ENCODE results near the gene DCTPP1. TPM values are rescaled to one million over a fixed set of nuclear protein-coding genes. Genes with fewer than 3 reads are reported as not detected.

The DCTPP1 gene
- total and polyA plus RNA-seq, 9 of the 15 experiments (the other 6 are each of a cell fraction or from before 2014, with no cell fraction given): 45.0 to 132 (median 80.6) TPM

DNA sequence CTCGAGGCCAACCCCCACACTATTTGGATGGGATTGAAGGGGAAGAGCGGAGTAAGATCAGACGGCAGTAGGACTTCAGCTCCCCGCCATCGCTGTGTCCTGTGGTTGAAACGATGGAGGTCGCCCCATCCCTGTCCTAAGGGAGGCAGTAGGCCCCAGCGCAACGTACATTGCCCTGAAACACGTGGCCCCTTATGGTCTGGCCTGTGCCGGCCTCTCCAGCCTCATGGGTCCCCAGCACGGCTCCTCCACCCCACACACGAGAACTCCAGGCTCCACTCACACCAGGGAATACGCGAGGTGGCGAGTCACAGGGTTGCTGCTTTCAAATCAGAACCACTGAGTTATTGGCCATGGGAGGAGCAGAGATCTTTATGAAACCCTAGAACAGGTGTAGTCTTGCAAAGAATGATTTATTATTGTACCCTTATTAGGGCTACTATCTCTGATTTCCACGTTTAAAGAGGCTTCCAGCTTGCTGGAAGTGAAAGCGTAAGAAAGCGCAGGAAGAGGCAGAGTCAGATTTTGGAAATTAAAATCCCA is 669 bp upstream of the DCTPP1 start (continued):
- TF ChIP-seq, protein P1, sequence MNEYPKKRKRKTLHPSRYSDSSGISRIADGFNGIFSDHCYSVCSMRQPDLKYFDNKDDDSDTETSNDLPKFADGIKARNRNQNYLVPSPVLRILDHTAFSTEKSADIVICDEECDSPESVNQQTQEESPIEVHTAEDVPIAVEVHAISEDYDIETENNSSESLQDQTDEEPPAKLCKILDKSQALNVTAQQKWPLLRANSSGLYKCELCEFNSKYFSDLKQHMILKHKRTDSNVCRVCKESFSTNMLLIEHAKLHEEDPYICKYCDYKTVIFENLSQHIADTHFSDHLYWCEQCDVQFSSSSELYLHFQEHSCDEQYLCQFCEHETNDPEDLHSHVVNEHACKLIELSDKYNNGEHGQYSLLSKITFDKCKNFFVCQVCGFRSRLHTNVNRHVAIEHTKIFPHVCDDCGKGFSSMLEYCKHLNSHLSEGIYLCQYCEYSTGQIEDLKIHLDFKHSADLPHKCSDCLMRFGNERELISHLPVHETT (CRISPR knock-in tag; conservative IDR thresholded peaks at IDR 0.05 in 1 of 2, IDR thresholded peaks at IDR 0.05 in 1 of 2): no peak
- TF ChIP-seq EGR1 (conservative IDR thresholded peaks at IDR 0.05) (no peak), HSF4 (CRISPR knock-in tag; IDR thresholded peaks at IDR 0.05; ENCODE audit: borderline replicate concordance) (no peak), PCBP1 (IDR thresholded peaks at IDR 0.05; ENCODE audit: low read depth, low read length, poor library complexity, severe bottlenecking) (no peak), CREM (IDR thresholded peaks at IDR 0.05; ENCODE audit: low read depth) (no peak), NR2C1 (IDR thresholded peaks at IDR 0.05) (peak; percentile 46; the same call in 1 of the 2 replicates), NR2C1 (tag; IDR thresholded peaks at IDR 0.05) (peak; percentile 69), ZNF23 (CRISPR knock-in tag; IDR thresholded peaks at IDR 0.05) (no peak), BACH1 (tag; IDR thresholded peaks at IDR 0.05) (no peak), ZNF263 (CRISPR knock-in tag; IDR thresholded peaks at IDR 0.05; ENCODE audit: borderline replicate concordance) (0 out of 2 replicates have a peak, but pooled peaks have one; percentile 15), RB1 (IDR thresholded peaks at IDR 0.05; ENCODE audit: low read depth) (no peak), TRIM28 (IDR thresholded peaks at IDR 0.05) (peak; percentile 56; the same call in 1 of the 2 replicates), ZNF57 (CRISPR knock-in tag; IDR thresholded peaks at IDR 0.05) (no peak), ZC3H8 (IDR thresholded peaks at IDR 0.05) (no peak), MAZ (CRISPR knock-in tag; conservative IDR thresholded peaks at IDR 0.05 in 1 of 2, IDR thresholded peaks at IDR 0.05 in 1 of 2) (peak; percentile 25 to 45; a peak in 2 of 4 replicates), HIVEP1 (CRISPR knock-in tag; IDR thresholded peaks at IDR 0.05) (no peak), DACH1 (IDR thresholded peaks at IDR 0.05; ENCODE audit: partially characterized antibody) (no peak), CTBP1 (IDR thresholded peaks at IDR 0.05; ENCODE audit: borderline replicate concordance) (peak; percentile 56; the same call in 1 of the 2 replicates), CC2D1A (IDR thresholded peaks at IDR 0.05) (peak; percentile 88), ZNF311 (CRISPR knock-in tag; IDR thresholded peaks at IDR 0.05) (no peak), DNMT1 (IDR thresholded peaks at IDR 0.05) (no peak), FOXK2 (conservative IDR thresholded peaks at IDR 0.05 in 1 of 2, IDR thresholded peaks at IDR 0.05 in 1 of 2; ENCODE audit: low read depth in 2 of 2) (no peak), E2F3 (CRISPR knock-in tag; IDR thresholded peaks at IDR 0.05) (peak; percentile 20; the same call in 1 of the 2 replicates)
- TF ChIP-seq, protein P2, sequence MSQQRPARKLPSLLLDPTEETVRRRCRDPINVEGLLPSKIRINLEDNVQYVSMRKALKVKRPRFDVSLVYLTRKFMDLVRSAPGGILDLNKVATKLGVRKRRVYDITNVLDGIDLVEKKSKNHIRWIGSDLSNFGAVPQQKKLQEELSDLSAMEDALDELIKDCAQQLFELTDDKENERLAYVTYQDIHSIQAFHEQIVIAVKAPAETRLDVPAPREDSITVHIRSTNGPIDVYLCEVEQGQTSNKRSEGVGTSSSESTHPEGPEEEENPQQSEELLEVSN (IDR thresholded peaks at IDR 0.05; ENCODE audit: borderline replicate concordance in 1 of 2, extremely low read depth in 1 of 2, insufficient read depth in 1 of 2, insufficient read length in 1 of 2, low read depth in 1 of 2, low read length in 1 of 2, poor library complexity in 1 of 2, severe bottlenecking in 1 of 2): peak; percentile 78 to 91
- TF ChIP-seq, protein P3, sequence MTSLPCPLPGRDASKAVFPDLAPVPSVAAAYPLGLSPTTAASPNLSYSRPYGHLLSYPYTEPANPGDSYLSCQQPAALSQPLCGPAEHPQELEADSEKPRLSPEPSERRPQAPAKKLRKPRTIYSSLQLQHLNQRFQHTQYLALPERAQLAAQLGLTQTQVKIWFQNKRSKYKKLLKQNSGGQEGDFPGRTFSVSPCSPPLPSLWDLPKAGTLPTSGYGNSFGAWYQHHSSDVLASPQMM (CRISPR knock-in tag; IDR thresholded peaks at IDR 0.05): no peak
- TF ChIP-seq, protein P4, sequence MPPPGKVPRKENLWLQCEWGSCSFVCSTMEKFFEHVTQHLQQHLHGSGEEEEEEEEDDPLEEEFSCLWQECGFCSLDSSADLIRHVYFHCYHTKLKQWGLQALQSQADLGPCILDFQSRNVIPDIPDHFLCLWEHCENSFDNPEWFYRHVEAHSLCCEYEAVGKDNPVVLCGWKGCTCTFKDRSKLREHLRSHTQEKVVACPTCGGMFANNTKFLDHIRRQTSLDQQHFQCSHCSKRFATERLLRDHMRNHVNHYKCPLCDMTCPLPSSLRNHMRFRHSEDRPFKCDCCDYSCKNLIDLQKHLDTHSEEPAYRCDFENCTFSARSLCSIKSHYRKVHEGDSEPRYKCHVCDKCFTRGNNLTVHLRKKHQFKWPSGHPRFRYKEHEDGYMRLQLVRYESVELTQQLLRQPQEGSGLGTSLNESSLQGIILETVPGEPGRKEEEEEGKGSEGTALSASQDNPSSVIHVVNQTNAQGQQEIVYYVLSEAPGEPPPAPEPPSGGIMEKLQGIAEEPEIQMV (tag; conservative IDR thresholded peaks at IDR 0.05; ENCODE audit: low read depth): no peak

Data from K562 (cell line).